M059J (cell line): Measurements from ENCODE around the gene CHRND. TPM values are rescaled to one million over a fixed set of nuclear protein-coding genes. Genes with fewer than 3 reads are reported as not detected.

Experiments used
- DNase-seq: peaks from one replicate; pipeline ENCODE4 v3.0.0-alpha.2; 2012; ENCODE audit warnings: low read depth
- total RNA-seq: library from RNA; depleted of rRNA; stranded (reverse); fragments of >200 nt; shearing (Covaris generic); gene quantifications from 2 replicates; pipeline ENCODE4 v1.2.3, GENCODE V29; 2014; rRNA removed

Gene CHRND
- total RNA-seq, 1 experiment from 2014 or later = not detected

GRCh38 chr2:232573042-232573441, 47.1 kb downstream of the CHRND start:
- no peak for DNase-seq

GRCh38 chr2:232573771-232574435, 47.9 kb downstream of the CHRND start:
- no peak for DNase-seq

GRCh38 chr2:232574674-232575403, 48.9 kb downstream of the CHRND start:
- peak; percentile 20 for DNase-seq

GRCh38 chr2:232575404-232575746, 49.4 kb downstream of the CHRND start:
- no peak for DNase-seq

- peak; percentile 43 for DNase-seq
Observed at GRCh38 chr2:232576995-232577394, 51.0 kb downstream of the CHRND start.

- DNase-seq = no peak
Observed at GRCh38 chr2:232577841-232578240, 51.9 kb downstream of the CHRND start.

- no peak for DNase-seq
Observed at GRCh38 chr2:232578626-232579025, 52.7 kb downstream of the CHRND start.

GRCh38 chr2:232580648-232580981, 54.7 kb downstream of the CHRND start:
- no peak for DNase-seq

GRCh38 chr2:232581725-232582124, 55.8 kb downstream of the CHRND start:
- no peak for DNase-seq

GRCh38 chr2:232584238-232584637, 58.3 kb downstream of the CHRND start:
- no peak for DNase-seq

Other genes with a start within 250 kb of the CHRND start
- gene ALPP, start 147.4 kb upstream of the CHRND start, total RNA-seq = 0.59 and 1.5 TPM in 2 replicates
- gene ALPG, start 119.3 kb upstream of the CHRND start, total RNA-seq = not detected in 2 replicates
- not detected in 2 replicates for gene ALPI, start 70.0 kb upstream of the CHRND start, total RNA-seq
- gene ECEL1, start 38.3 kb upstream of the CHRND start, total RNA-seq = not detected in 2 replicates
- not detected in 2 replicates for gene PRSS56, start 5.8 kb upstream of the CHRND start, total RNA-seq
- not detected in 2 replicates for gene CHRNG, start 13.5 kb downstream of the CHRND start, total RNA-seq
- gene TIGD1, start 24.4 kb downstream of the CHRND start, total RNA-seq = 3.2 and 3.4 TPM in 2 replicates
- gene EIF4E2, start 24.5 kb downstream of the CHRND start, total RNA-seq = 79.1 and 79.4 TPM in 2 replicates
- 0.49 and 1.7 TPM in 2 replicates for gene EFHD1, start 107.4 kb downstream of the CHRND start, total RNA-seq
- 38.4 and 45.6 TPM in 2 replicates for gene GIGYF2, start 171.2 kb downstream of the CHRND start, total RNA-seq